HCEC 1CT (cell line): ENCODE measurements around the gene KLC1.

Experiments
- DNase-seq: peaks from one replicate; pipeline ENCODE4 v3.0.0-alpha.2; 2017

KLC1 gene

DNA sequence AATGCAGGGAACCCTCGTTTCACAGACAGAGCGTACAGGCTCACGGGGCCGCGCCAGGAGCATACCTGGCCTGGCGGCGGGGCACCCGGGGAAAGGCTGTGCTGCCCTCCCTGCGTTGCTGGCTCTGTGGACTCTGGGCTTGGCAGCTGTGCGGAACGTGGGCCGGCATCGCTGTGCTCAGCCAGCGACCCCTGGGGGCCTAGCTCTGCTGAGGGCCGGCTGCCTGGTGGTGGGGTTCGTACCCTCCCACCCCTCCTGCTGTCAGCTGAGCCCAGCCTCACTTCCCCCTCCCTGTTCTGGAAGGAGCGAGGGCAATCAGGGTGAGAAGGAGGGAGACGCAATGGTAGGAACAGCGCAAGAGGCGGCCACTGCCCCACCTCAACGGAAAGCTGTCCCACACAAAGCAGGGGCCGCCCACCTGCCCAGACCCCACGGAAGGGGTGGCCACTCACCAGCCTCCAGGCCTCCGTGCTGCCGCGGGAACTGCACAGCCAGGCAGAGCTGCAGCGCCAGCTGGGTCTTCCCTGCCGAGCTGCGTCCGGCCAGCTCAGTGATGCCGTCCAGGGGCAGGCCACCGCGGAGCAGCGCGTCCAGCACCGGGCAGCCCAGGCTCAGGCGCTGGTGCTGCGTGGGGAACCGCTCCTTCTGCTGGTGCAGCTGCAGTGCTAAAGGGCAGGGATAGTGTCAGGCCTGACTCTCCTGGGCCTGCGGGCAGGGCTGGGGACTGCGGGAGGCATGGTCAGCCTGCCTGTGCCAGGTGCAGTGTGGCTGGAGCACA, 77.7 kb downstream of the KLC1 start:
- no peak for DNase-seq

DNA sequence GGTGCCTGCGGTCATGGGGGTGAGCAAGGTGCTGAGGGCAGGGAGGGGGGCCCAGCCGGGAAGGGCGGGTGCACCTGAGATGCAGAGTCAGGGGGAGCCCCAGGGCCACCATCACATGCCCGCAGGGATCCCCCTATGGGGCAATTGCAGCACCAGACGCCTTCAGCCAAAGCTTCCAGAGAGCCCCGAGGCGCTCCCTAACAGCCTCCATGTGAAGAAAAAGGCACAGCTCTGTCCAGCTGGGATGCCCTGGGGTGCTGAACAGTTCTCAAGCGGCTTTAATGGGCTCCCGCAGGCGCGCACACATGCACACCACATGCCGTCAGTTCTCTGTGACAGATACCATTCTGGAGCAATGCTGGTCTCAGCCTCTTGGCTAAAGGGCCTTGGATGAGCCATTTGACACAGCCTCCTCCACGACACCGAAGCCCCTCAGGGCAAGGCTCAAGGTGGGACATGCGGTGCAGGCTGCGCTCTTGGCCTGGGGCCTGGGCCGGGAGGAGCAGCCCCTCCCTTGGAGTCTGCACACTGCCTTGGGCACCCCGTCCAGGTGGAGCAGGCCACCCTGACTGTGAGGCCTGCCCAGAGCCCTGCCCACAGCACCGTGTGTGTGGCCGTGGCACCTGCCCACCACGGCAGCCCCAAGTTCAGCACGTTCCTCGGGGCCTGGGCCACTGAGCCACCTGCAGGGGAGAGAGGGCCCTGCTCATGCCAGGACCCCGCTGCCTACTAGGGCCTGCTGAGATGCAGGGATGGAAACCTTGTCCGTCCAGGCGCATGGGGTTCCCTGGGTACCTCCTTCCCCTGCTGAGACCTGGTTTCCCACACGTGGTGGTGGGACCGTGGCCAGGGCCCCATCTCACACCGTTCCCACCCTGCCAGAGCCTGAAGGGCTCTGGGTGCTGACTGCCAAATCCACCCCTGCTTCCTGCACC, 78.6 kb downstream of the KLC1 start:
- DNase-seq, result no peak

DNA sequence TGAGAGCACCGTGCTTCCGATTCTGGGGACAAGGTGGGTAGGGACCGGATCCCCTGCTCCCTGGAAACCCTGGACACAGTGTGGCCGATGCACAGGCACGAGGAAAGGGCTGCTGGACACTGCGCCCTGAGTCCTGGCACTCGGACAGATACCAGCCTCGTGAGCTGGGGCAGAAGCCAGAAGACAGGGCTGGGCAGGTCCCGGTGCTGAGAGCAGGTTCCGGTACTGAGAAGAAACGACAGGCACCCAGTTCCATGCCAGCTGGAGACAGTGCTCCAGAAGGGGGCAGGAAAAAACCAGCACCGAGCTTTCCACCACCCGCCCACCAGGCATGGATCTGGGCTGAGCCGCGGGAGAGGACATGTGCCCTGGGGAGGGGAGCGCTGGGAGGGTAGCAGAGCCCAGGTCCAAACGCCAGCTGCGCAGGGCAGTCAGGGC, 79.8 kb downstream of the KLC1 start:
- no peak for DNase-seq

GRCh38 chr14:103709814-103710213, 80.8 kb downstream of the KLC1 start:
- DNase-seq, result no peak

GRCh38 chr14:103710771-103711377, 81.9 kb downstream of the KLC1 start:
- DNase-seq, result no peak

DNA sequence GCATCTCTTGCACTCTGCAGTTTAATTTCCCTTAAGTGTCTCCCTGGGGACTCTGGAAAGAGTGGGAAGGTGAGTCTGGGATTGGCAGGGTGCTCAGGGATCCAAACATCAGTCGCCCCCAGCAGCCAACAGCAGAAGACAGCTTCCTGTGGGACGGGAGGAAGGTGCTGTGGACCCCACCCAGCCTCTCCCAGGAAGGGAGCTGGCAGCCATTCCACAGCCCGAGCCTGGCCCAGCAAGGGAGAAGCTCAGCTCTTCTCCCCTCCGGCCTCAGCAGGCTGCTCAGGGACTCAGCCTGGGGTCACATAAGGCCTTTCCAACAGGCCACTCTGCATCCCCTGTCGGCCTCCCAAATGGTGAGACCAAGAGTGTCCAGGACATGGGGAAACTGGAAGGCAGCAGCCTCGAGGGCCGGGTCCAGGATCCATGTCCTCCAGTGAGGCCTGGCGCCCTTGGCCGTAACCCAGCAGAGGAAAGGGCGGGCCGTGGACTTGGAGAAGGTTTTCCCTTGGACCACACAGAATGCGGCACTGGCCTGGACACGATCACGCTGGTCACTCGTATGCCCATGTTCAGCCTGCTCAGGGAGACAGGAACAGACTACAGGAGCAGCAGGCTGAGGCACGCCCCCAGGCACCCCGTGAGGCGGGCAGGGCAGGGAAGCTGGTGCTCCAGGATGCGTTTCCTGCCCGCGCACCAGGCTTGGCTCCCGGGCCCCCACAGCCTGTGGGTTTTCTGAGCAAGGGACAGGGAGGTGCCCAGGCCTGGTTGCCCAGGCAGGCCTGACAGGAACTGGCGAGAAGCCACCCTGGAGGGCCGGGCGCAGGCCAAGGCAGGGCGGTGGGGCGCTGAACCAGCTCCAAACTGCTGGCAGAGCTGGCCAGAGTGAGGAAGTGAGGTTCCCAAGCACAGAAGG, 82.8 kb downstream of the KLC1 start:
- no peak for DNase-seq

- DNase-seq, result no peak
Observed at GRCh38 chr14:103712633-103713247, 83.7 kb downstream of the KLC1 start.

DNA sequence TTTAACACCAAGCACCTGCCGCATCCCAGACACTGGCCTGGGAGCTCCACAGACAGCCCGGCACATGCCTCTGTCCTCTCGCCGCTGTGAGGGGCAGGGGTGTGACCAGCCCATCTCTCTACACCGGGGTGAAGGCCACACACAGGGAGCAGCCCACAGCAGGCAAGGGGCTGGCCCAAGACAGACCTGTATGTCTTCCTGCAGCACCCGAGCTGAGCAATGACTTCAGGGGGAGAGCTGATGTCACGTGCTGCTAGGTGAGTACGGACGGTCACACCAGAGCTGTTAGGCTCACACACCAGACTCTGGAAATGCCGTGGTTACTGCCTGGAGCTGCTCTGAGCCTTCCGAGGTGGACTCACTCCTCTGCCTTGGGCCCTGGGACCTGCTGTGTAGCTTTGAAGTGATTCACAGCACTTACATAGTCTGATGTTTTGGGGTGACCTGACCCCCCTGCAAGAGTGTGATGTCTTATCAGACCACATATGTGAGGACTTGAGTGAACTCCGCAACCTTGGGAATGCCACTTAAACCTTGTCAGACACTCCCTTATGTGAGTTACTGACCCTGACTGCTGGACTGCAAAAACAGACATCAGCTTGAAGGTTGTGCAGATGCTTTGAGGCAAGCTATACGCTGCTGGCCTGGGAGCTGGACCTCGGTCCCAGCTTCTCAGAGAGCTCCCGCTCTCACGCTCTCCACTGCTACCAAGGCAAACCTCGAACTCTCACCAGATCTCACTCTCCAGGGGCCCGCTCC, 84.5 kb downstream of the KLC1 start:
- DNase-seq, result no peak

- no peak for DNase-seq
Observed at GRCh38 chr14:103714063-103714724, 85.2 kb downstream of the KLC1 start.

- peak; percentile 99 for DNase-seq
Observed at GRCh38 chr14:103715052-103716000, 86.3 kb downstream of the KLC1 start, which contains the start of the genes XRCC3 and ZFYVE21. XRCC3 (minus strand) TSS chr14:103715451; CDS start chr14:103711087, 4,364 bp downstream. ZFYVE21 (plus strand) TSS chr14:103715810; CDS start chr14:103715842, 32 bp downstream.

DNA sequence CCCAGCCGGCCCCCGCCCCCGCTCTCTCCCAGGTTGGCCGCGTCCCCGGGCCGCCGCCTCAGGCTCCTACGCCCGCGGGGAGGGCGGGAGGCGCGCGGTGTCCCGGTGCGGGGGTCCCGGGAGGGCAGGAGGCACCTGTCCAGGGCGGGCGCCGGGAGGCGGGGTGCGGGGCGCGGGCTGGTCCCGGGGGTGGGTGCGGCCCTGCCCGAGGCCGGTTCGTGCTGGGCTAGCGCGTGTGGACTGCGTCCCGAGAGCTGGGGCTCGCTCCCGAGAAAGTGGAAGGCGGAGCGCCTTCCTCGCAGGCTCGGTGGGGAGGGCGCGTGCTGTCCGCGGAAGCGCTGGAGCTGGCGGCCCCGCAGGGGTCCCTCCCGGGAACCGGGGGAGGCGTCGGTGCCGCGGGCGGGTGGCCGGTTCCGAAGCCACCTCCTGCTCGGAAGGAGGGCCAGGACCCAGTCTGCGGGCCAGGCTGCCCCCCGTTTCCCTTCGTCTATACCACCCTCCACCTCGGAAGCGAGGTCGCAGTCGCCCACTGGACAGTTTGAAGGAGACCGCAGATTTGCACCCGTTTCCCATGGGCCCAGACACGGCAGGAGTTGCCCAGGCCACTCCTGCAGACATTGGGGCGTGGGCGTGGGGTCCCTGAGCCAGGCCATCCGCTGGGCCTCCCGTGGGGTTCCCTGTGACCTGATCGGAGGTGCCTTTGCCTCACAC, 87.2 kb downstream of the KLC1 start:
- peak; percentile 17 for DNase-seq

DNA sequence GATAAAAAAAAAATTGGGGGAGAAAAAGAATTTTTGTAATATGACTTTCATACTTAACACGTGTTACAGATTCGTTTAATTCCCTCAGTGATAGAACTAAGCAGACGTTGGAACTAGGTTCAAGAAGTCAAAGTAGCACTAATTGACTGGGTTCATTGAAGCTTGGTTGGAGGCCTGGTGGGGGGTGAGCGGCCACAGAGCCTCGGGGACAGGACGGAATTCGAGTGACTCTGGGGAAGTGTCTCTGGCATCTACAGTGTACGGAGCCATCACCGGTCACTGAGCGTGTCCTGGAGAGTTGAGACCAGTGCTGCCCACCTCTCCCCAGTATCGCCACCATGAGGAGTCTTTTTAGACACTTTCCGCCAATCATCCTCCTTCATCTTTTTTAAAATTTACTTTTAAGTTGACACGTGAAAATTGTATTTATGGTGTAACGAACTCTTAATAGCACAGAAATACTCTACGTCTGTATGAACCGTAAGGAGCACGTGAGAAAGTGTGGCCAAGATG, 87.9 kb downstream of the KLC1 start:
- no peak for DNase-seq

DNA sequence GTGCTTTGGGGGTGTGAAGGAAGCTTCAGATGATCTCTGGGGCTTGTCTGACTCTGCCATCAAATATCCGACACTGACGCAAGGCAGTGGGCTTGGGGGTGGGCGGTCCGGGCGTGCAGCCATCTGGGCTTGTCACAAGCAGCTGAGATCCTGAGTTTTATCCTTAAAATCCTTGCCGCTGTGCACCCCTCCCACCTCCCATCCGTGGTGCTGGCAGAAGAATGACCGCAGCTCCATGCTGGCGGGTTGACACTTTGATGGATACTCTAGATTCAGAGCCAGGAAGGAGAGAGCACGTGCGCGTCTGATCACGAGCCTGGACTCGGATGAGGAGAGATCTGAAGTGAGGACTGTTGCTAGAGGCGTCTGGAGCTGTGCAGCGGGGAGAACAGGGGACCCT, 89.6 kb downstream of the KLC1 start:
- DNase-seq, result no peak

- DNase-seq, result no peak
Observed at GRCh38 chr14:103719751-103720150, 90.7 kb downstream of the KLC1 start.

DNA sequence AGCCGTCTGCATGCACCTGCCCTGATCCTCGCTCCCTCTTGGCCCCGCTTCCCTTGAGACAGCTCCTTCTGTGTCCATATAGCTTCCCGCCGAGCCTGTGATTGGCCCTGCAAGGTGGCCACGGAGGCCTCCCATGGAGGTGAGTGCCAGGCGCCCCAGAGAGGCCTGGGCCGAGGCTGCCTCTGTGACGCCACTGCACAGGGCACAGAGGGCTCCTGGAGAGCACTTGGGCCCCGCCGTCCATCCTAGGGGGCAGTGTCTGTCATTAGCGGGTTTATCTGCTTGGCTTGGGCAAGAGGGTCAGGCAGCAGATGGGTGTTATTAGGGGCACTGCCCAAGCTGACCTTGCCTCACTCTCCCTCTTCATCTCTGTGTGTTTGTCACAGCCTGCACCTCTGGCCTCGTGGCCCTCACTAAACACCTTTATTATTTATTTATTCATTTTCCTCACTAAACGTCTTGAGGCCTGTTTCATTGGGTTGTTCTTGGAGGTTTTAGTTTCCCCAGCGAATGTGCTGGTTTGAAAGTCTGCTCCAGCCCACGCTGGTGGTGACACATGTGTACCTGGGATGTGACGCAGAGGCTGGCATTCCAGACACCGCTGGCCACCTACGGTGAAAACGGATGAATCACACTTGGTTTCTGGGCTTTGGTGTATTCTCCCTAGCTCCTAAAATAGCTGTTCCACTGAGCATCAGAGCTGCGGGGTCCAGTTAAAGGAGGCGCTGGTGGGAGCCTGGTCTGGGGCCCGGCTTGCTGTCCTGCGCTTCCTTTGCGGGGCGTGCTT, 92.5 kb downstream of the KLC1 start:
- no peak for DNase-seq

DNA sequence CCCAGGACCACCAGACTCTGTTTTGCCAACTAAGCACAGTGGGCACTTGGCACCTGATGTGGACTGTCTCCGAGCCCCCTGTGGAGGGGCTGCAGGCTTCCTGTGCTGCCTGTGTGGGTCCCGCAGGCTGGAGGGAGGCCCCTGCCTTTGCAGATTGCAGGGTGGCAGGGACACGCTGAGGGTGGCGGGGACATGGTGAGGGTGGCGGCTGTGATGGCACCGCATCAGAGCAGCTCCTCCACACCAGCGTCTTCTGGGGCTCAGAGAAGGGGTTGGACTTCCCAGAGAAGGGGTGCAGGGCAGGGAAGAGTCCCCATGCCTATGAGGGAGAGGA, 94.7 kb downstream of the KLC1 start:
- DNase-seq, result no peak

GRCh38 chr14:103724116-103724515, 95.1 kb downstream of the KLC1 start:
- DNase-seq, result no peak
